GM12873 (cell line): ENCODE measurements around the gene MYOF.

Source experiments
- CTCF ChIP-seq: IDR thresholded peaks from 2 replicates; pipeline ENCODE4 v1.5.1; 2012; ENCODE audit warnings: low read depth, mild to moderate bottlenecking, moderate library complexity, low read length, control low read depth; ENCODE audit not compliant: insufficient read depth; ENCODE audit errors: missing control alignments

MYOF gene

GRCh38 chr10:93509816-93510215 is 27.7 kb upstream of the MYOF start:
- no peak for TF ChIP-seq CTCF

- TF ChIP-seq CTCF: no peak
These were observed 22.9 kb upstream of the MYOF start for GRCh38 chr10:93505075-93505474.

GRCh38 chr10:93503075-93503474 is 20.9 kb upstream of the MYOF start:
- no peak for TF ChIP-seq CTCF

- no peak for TF ChIP-seq CTCF
These were observed 19.5 kb upstream of the MYOF start for GRCh38 chr10:93501650-93502049.

- no peak for TF ChIP-seq CTCF
These were observed 16.0 kb upstream of the MYOF start for GRCh38 chr10:93498166-93498565.

GRCh38 chr10:93496322-93497041 is 14.3 kb upstream of the MYOF start, which contains the start of gene CEP55:
CEP55 (plus strand) TSS chr10:93496612; CDS start chr10:93500052, 3,440 bp downstream.
- no peak for TF ChIP-seq CTCF

GRCh38 chr10:93495654-93496321 is 13.7 kb upstream of the MYOF start:
- TF ChIP-seq CTCF: no peak
